Epidermal melanocyte (primary cell): Measurements from ENCODE around the gene CPED1.
"Not testable (repeated sequence)": the region's sequence is repeated elsewhere in the genome, so short reads cannot be mapped to it uniquely, and the experiment has no call there.

ENCODE experiments used
- DNase-seq: peaks from one replicate; pipeline ENCODE4 v3.0.0; 2011; ENCODE audit warnings: low spot score; ENCODE audit not compliant: insufficient read length

CPED1 gene

DNA sequence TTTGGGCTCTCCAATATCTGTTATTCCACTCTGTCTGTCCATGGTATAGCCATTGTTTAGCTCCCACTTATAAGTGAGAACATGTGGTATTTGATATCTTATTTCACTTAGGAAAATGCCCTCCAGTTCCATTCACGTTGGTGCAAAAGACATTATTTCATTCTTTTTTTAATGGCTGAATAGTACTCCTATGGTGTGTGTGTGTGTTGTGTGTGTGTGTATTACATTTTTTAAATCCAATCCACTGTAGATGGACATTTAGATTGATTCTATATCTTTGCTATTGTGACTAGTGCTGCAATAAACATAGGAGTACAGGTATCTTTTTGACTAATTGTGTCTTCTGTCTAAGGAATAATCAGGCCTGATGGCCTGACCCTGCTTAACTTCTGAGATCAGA is 7.4 kb upstream of the CPED1 start:
- no peak for DNase-seq

DNA sequence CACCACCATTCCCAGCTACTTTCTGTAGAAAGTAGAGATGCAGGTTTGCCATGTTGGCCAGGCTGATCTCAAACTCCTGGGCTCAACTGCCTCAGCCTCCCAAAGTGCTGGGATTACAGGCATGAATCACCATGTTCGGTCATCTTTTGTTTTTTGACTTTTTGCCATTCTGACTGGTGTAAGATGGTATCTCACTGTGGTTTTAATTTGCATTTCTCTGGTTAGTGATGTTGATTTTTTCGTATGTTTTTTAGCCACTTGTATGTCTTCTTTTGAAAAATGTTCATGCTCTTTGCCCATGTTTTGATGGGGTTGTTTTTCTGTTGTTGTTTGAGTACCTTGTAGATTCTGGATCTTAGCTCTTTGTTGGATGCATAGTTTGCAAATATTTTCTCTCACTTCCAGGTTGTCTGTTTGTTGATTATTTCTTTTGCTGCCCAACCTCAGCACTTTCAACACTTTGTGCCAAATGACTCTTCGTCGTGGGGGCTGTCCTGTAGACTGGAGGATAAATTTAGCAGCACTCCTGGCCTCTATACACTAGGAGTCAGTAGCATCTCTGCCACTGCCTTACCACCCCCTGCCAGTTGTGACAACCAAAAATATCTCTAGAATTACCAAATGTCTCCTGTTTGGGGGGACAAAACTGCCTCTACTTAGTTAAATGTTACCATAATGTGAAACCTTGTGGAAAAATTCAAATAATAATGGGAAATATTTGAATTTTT is 6.5 kb upstream of the CPED1 start:
- DNase-seq = no peak

DNA sequence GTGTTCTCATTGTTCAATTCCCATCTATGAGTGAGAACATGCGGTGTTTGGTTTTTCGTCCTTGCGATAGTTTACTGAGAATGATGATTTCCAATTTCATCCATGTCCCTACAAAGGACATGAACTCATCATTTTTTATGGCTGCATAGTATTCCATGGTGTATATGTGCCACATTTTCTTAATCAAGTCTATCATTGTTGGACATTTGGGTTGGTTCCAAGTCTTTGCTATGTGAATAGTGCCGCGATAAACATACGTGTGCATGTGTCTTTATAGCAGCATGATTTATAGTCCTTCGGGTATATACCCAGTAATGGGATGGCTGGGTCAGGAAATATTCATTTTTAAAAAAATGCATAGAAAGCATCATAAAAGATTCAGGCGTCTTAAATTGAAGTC is 4.9 kb upstream of the CPED1 start:
- not testable (repeated sequence) for DNase-seq

DNA sequence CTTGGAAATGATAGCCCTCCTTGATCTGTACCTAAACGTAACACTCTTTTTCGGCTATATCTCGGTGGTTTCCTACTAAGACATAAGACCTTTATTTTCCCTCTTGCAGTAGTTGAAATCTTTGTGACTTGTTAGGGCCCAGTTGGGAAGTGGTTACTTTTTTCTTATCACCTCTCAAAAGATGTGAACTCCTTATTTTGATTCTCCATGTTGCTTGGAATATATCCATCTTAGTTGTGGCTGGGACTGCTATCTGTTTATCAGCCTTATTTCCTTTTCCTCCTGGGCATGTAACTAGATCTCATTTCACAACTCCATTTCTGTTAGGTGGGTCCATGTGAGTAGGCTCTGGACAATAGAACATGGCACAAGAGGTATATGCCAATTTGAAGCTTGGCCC is 4.1 kb upstream of the CPED1 start:
- no peak for DNase-seq

DNA sequence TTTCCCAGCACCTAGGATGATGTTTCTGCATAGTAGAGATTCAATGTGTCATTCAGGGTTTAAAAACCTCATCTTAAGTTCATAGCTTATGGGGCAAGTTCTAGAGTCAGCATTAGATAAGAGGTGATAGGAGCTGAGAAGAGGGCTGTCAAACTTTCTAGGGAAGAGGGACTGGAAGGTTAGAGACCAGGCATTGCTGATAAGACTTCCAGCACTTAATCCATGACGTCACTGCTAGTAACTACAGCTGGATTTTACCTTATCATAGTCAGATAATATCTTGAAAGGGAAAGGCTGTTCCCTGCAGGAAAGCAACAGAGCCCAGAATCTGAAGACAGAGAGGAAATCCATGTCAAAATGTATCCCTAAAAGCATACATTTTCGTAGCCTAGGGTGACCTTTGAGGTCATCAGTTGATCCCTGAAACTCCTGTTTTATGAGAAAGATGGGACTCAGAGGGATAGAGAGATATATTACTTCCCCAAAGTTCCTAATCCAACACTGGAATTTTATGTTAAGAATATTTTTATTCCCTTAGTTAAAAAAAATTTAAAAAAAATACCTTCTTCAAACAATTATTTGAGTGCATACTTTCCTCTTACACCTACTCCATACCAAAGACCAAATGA is 3.3 kb upstream of the CPED1 start:
- DNase-seq = no peak

DNA sequence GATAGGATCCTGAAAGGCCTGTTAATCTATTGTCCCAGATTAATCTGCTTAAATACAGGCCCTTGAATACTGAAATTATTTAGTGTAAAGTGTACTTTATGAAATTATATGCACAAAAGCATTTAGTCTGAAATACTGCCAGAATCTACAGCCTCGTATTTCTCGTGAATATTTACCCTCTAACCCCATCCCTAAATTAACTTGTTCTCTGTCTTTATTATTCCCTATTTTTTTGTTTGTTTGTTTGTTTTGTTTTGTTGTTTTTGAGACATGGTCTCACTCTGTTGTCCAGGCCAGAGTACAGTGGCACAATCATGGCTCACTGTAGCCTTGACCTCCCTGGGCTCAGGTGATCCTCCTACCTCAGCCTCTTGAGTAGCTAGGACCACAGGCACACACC is 2.7 kb upstream of the CPED1 start:
- DNase-seq = no peak

DNA sequence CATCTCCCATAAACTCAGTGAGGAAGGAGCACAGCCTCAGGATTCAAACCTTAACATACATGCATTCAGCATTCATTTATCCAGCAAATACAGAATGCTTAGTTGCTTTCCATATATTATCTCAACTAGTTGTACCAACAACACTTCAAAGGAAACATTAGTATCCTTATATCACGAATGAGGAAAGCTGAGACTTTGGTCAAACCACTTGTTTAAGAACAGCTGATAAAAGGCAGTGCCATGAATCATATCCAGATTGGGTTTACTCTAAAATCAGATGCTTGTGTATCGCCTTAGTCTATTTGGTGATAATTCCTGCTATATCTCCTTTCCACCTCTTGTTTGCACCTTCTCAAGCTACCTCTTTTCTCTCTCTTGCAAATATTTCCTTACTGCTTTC is 1.9 kb upstream of the CPED1 start:
- DNase-seq = no peak

DNA sequence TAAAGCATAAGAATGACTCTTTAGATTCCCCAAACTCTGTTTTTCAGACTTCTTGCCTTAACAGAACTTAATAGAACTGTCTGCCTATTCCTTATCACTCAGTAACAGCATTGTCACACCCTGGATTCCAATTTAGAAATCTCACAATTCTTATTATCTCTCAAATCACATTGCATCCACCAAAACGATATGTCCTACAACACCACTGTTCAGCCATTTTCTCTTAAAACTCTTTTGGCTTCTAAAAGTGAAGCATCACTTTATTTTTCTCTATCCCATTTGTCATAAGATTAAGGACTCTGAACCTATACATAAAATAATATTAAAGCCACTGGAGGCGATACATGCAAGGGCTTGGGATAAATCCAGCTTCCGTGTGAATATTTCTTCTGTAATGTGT is 1.2 kb upstream of the CPED1 start:
- DNase-seq = no peak

DNA sequence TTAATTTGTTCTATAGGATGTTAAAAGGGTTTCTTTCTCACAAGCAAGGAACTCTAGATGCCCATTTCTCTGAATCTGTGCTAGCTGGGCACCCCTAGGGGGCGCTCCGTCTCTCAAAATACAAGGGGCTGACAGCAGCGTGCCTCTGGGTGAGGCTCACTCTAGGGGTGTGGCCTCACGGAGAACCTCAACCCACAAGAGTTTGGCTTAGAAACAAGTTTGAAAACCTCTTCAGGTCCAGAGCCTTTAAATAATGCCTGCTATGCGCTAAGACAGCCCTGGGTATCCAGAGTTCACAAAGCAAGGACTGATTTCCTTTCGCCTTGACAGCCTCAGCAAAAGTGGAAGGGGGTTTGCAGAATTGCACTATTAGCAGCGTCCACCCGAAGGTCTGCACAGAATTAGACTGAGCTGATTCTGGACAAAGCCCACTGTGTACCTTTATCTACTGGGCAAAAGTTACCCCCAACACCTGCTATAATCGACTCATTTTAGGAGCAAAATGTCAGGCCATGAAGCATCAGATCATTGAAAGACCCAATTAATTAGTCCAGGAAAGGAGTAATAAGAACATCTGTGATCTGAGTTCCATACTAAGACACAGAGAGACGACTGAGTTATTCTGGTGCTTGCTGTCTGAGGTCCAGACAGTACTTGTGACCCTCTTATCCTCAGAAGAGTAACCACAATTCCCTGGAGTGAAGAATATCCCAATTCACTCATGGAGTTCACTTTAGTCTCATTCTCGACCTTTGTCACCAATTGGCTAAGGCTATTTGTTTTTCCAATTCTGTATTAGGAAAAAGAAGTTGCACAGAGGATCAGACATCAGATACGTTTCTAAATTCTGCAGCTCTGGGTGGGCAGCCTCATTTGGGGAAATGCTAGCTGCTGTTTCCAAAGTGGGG is 574 bp upstream of the CPED1 start:
- DNase-seq = peak; percentile 82

DNA sequence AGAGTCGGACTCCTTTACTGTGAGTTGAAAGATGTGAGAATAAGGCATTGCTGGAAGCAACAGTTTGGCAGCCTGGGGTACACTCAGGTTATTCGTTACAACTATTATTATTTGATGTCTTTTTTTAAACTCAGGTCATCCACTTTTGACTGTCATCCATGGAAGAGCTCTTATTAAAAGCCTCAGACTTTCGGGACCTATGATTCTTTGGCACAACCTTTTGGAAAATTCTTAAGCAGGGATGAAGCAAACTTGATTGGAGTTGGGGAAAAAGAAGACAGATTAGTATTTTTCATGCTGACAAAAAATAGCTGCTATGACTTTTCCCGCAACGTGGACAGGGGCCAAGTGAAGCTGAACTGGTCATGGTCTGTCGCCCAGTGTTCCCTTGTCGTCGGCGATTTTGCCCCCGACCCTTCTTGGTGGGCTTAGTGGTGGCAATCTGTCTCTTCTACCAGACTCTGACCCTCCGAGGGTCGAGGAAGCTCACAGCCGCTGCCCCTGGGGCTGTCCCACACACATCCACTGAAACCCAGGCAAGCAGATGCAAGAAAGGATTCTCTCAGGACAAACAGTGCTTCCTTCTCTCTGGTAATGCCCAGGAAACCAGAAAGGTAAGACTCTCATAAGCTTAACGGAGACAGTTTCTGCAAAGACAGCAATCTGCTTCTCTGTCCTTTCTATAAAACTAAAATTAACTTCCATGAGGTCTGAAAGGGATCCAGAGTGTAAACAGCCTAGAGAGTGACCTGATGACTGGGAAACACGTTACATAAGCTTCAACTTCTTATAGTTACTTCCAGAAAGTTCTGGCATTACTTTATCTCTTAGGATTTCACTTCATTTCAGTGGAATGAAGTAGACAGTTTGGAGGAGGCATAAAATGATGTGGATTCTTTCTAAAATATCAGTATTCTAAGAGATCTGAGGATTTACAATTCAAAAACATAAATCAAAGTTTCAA is 1.0 kb downstream of the CPED1 start:
- no peak for DNase-seq

DNA sequence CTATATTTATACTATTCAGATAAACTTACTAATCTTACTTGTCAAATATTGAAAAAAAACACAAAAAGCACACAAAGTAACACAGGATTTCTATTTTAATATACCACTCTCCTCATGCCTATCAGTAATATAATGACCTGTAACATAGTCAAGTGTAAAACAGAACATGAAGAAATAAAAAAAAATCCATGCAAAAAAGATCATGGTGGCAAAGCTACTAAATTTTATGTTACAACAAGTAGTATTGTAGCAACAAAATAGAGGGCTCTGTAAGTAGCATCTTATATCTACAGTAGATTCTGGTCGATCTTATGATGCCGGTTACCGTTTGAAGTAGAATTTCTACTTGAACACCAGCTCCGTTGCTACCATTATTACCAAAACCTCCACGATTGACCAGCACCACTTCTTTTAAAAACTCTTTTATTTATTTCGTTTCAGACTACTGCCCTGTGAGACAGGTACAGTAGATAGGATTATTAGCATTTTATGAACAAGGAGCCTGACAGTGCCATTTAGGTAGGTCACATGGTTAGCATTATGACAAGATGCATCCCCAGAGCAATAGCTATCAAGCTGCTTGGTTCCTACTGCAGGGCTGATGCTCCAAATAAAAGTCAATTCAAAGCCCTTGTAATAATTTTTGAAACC is 2.1 kb downstream of the CPED1 start:
- DNase-seq = no peak

DNA sequence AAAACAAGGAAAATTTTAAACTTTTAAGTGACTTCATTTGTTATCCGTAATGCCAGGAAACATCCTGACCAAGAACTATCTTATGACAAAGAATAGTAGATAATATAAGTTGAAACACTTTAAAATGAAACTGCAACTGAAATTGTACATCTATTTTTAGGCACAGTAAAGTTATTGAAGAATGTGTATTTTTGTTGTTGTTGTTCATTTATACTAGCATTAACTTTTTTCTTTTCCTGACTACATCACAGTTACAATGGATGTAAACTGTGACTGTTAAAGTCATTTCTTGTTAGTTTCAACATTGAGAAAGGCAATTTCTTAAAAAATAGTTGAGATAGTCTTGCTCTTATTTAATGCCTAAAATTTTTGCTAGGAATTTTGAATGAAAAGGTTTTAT is 2.6 kb downstream of the CPED1 start:
- DNase-seq = no peak

DNA sequence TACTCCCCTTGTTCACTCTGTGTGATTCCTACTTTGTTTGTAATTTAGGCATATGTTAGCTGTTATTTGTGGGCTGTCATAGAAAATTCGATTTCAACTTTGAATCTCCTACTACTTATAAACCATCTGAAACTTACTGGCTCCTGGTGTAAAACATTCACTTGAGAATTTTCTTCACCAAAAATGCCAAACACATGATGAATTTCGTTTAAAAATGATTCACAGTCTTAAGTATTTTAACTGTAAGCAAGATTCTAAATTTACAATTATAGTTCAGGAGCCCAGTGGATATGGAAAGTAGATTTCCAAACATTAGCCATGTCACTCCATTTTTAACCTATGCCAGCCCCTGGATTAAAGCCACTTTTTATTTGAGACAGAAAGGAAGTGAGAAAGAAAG is 3.1 kb downstream of the CPED1 start:
- DNase-seq = no peak

DNA sequence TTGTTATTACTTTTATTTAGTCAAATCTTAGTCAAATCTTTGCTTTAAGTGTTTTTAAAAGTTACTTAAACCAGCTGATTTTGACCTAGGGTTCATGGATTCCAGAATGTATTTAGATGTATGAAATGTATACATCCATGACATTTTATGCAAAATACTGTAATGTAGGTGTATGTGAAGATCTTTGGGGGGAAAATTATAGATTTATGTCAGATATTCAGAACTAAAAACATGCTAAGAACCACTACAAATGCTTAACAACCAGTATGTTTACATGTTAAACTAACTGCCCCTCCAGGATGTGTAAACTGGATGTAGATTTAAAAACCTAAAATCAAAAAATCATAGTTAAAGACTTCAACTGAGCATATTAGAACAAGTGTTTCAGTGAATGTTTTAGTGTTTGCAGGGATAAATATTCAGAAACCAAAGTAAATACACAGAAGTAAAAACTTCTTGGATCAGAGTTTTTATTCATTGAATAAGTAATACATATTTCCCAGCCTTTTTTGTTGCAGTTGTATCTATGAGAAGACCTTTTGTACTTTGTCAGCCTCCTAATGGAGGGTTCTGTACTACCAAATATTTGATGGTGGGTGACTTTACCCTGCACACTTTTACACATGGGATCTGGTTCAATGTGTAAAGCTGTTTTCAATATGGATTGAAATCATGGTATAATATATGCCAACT is 3.9 kb downstream of the CPED1 start:
- DNase-seq = no peak

DNA sequence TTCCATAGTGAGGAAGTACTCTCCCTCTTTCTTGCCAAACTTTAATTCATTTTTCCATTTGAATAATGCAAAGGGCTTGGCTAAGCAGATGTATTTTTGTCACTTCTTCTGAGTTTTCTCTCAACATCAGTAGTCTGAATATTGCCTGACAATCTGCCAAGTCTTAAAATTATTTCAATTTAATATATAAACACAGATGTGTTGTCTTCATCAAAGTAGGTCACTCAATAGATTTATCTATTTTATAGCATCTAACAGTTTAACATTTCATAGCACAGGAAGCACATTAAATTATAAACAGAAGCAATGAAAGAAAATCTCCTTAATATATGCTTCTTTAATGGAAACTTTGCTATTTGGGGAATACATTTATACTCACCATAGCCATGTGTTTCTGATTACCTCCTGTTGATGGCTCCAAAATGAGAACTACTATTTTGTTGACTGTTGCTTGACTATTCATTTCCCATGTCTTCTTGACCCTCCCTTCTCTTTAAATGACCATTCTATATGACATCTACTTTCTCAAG is 4.5 kb downstream of the CPED1 start:
- no peak for DNase-seq

DNA sequence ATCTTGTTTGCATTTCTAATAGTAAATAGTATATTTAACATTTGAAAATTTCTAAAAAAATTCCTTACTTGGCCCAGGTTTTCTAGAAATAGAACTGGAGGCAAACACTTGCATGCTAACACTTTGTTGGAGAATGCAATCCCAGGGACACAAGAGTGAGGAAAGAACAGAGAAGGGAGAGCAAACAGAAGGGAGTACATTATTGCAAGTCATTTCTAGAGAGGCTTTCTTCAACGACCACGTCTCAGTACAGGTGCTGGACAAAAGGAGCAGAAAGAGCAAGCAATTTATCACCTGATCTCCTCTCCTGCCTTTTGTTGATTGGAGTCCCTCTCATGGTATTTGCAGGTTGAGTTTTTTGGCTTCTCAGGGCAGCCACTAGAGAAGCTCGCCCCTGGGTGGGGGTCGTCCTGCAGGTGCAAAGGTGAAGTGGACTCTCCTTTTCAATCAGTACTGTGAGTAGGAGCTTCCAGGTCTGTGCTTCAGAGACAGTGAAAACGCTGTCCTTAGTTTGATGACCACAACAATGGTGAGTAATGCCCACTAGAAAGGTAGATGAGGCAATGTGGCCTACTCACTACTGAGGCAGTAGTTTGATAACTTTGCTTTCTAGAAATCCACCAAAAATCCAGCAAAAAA is 5.2 kb downstream of the CPED1 start:
- no peak for DNase-seq

DNA sequence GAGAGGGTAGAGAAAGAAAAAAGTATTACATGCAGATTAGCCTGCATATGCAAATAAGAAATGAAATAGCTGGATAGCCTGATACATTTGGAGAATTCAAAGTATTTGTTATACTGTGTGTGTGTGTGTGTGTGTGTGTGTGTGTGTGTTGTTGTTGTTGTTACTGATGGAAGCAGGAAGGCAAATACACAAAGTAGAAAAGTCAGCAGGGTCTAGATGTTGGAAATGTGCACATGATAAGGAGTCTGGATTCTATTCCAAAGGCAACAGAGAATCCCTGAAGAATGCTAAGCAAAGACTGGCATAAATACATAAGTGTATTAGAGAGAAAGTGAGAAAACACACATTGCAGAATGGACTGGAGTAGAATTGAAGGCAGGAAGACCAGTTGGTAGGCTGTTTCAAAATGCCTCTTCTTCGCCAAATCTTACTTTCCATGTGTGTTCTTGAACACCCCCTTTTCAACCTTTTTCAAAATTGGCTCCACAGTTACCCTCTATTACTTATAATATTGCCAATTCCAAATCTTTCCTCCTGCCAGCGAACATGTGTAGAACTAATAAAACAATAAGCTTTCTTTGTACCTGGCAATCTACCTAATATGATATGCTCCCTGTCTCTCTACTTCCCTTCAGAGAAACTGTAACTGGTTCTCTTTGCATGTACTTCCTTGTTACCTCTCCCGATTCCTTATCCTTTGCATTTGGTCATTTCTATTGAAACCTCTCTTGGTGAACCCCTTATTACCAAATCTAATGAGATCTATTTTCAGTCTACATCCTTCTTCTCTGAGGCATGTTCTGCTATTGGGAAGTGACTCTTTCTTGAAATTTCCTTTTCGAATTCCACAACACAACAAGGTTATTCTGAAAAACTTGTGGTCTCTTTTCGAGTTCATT is 6.2 kb downstream of the CPED1 start:
- DNase-seq = no peak

DNA sequence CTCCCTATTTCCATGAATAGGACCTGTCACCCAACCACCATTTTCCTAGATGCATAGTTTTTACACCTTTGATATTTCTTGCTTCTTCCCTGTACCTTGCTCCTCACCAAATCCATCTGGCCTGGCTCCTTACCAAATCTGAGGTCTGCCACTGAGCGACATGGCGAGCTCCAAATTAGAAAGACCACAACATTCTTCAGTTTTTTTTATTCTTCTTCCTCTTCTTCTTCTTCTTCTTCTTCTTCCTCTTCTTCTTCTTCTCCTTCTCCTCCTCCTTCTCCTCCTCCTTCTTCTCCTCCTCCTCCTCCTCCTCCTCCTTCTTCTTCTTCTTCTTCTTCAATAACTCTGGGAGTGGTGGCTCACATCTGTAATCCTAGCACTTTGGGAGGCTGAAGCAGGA is 7.1 kb downstream of the CPED1 start:
- DNase-seq = no peak
